ENCODE results near the gene FBXL4. TPM values are rescaled to one million over a fixed set of nuclear protein-coding genes. Genes with fewer than 3 reads are reported as not detected.

FBXL4 gene
- total and polyA plus RNA-seq, 2 of the 8 experiments (the other 6 are each of a cell fraction or from before 2014, with no cell fraction given): 6.9 to 13.8 TPM

GRCh38 chr6:98838975-98839374 lies 108.8 kb downstream of the FBXL4 start:
- H3K23me2 ChIP-seq (ENCODE audit: low read depth, low read length): peaks cover 11% of the 10 kb centered on the region
- no peak overlapping the region for H3K9ac ChIP-seq (replicated peaks in 1 of 4; ENCODE audit: extremely low read depth in 1 of 4, low read depth in 3 of 4, low read length in 3 of 4)
- H2AFZ ChIP-seq (ENCODE audit: low read length): no peak overlapping the region
- peaks cover 60 to 91% (median 76%) of the 10 kb centered on the region in 4 experiments for H3K27me3 ChIP-seq (replicated peaks in 1 of 4; ENCODE audit: control insufficient read depth in 3 of 4, extremely low read depth in 1 of 4, insufficient read depth in 3 of 4, low read length in 3 of 4)
- no peak overlapping the region for H2BK20ac ChIP-seq (ENCODE audit: low read length)
- H3K4me2 ChIP-seq (ENCODE audit: insufficient read depth in 1 of 2, low read depth in 2 of 2, low read length in 2 of 2): no peak overlapping the region
- H4K5ac ChIP-seq (ENCODE audit: insufficient read length, low read depth, low read length): no peak overlapping the region
- no peak overlapping the region for H2BK12ac ChIP-seq (ENCODE audit: low read depth, low read length)
- H3K36me3 ChIP-seq (ENCODE audit: control insufficient read depth in 2 of 4, insufficient read depth in 4 of 4, low read length in 3 of 4): no peaks in the 10 kb centered on the region; a peak in 1 of 8 replicates
- no peak for DNase-seq (ENCODE audit: low read depth in 1 of 2, low spot score in 2 of 2)
- no peak overlapping the region for H2BK120ac ChIP-seq (replicated peaks; ENCODE audit: low read depth, low read length)
- no peak overlapping the region for H4K91ac ChIP-seq (replicated peaks; ENCODE audit: insufficient read length, low read length)
- no peak overlapping the region for H2BK5ac ChIP-seq (ENCODE audit: low read depth, low read length)
- no peaks in the 10 kb centered on the region for H3K9me3 ChIP-seq (ENCODE audit: insufficient read depth in 2 of 2, low read depth in 1 of 2, low read length in 1 of 2)
- no peak overlapping the region for H3K23ac ChIP-seq (ENCODE audit: insufficient read length)
- no peak overlapping the region for H3K18ac ChIP-seq (ENCODE audit: extremely low read depth, low read length)
- WGBS, 2 experiments (ENCODE audit: extremely low coverage in 1 of 2, insufficient coverage in 1 of 2, insufficient read length in 1 of 2, insufficient replicate concordance in 2 of 2, low coverage in 1 of 2, low lambda C conversion rate in 2 of 2, missing lambda C conversion rate in 1 of 2): 57% methylated on average over 1 of the region's 1 CpG; no CpG with 5 or more reads in 1 of the 2 experiments
- no peak overlapping the region for H3K4ac ChIP-seq (replicated peaks; ENCODE audit: insufficient read length, low read depth, low read length)
- FAIRE-seq: no peak
- H3K56ac ChIP-seq (replicated peaks; ENCODE audit: insufficient read length, low read depth, low read length): no peak overlapping the region
- no peak overlapping the region for H2AK5ac ChIP-seq (ENCODE audit: low read depth, low read length)
- H3K14ac ChIP-seq (ENCODE audit: insufficient read length): no peak overlapping the region
- H3K4me3 ChIP-seq (ENCODE audit: extremely low read depth in 1 of 4, insufficient read depth in 2 of 4, low read depth in 3 of 4, low read length in 4 of 4): no peak overlapping the region
- POLR2A ChIA-PET (ENCODE audit: partially characterized antibody): interaction anchor here (1.4 kb wide), 1 partner anchor 10 kb away, joined by 6 read pairs; no protein-coding TSS in a partner anchor
- no peaks in the 10 kb centered on the region for H3K79me1 ChIP-seq (ENCODE audit: low read depth, low read length)
- no peaks in the 10 kb centered on the region for H3K79me2 ChIP-seq (ENCODE audit: control insufficient read depth in 1 of 2, insufficient read depth in 2 of 2, low read length in 2 of 2)
- no peak overlapping the region for H2BK15ac ChIP-seq (ENCODE audit: low read length)
- no peak overlapping the region for H3K27ac ChIP-seq (ENCODE audit: low read depth, low read length)
- H4K20me1 ChIP-seq (replicated peaks in 1 of 2; ENCODE audit: control insufficient read depth in 1 of 2, insufficient read depth in 2 of 2, low read length in 2 of 2): peaks cover 2 to 8% of the 10 kb centered on the region in 2 experiments
- CTCF ChIA-PET (ENCODE audit: partially characterized antibody): interaction anchor here (0.9 to 3.2 kb wide), 4 partner anchors 11 to 166 kb away, joined by 3 to 13 read pairs (median 3); no protein-coding TSS in a partner anchor
- H3K4me1 ChIP-seq (replicated peaks in 1 of 4; ENCODE audit: control insufficient read depth in 3 of 4, insufficient read depth in 4 of 4, low read length in 3 of 4): peaks cover 5 to 11% (median 6%) of the 10 kb centered on the region in 4 experiments
- no peak overlapping the region for H4K8ac ChIP-seq (ENCODE audit: extremely low read depth, insufficient read depth, low read length)
- TF ChIP-seq TEAD4 (IDR thresholded peaks at IDR 0.05; ENCODE audit: low read depth, low read length) (no peak), CBX8 (IDR thresholded peaks at IDR 0.05; ENCODE audit: borderline replicate concordance, low read depth, low read length) (0 out of 2 replicates have a peak, but pooled peaks have one; percentile 15)

All from H1 (cell line).